Colonic mucosa (tissue), 4 donors: Measurements from ENCODE around the gene COL7A1. TPM values are rescaled to one million over a fixed set of nuclear protein-coding genes. Genes with fewer than 3 reads are reported as not detected.

ENCODE experiments used
- DNase-seq: peaks from one replicate; pipeline ENCODE4 v3.0.0-alpha.2; 2020
- H3K27ac ChIP-seq: fragments of 200-600 bp; one replicate; pipeline ENCODE4 v1.8.0; 2021
- H3K27me3 ChIP-seq: fragments of 200-600 bp; one replicate; pipeline ENCODE4 v1.8.0; 2021
- H3K36me3 ChIP-seq: fragments of 200-600 bp; one replicate; pipeline ENCODE4 v1.8.0; 2021
- H3K4me1 ChIP-seq: fragments of 200-600 bp; one replicate; pipeline ENCODE4 v1.8.0; 2021; ENCODE audit warnings: mild to moderate bottlenecking
- H3K4me3 ChIP-seq: fragments of 200-600 bp; one replicate; pipeline ENCODE4 v1.8.0; 2021
- H3K9ac ChIP-seq, 2 donors: one replicate each; pipeline ENCODE4 v1.7.0; 2013; ENCODE audit warnings: control low read depth in 2 of 2, low read depth in 2 of 2, low read length in 2 of 2
- H3K9me3 ChIP-seq: fragments of 200-600 bp; one replicate; pipeline ENCODE4 v1.8.0; 2021
- intact Hi-C: fragments of 100-400 bp; cut with DNase I; formaldehyde crosslinking; loops from one replicate; pipeline ENCODE4 v1.14.1; 2022
- total RNA-seq, 2 donors: library from RNA; stranded (reverse); fragmentation: NEBNext Ultra II Directional in 1 of 2; extraction: Animal tissue kit (Norgen Biotek cat#: 25700) in 1 of 2; gene quantifications; one replicate each; pipeline ENCODE4 v1.2.1, GENCODE V29; 2021
- TF ChIP-seq, protein P1 (sequence below): fragments of 200-600 bp; IDR thresholded peaks from one replicate; pipeline ENCODE4 v1.8.0; 2022; ENCODE audit warnings: antibody characterized with exemption, mild to moderate bottlenecking
- donor health status: healthy.
- donor health status: DM: no; HTN: no; CAD: no.
- donor health status: DM: no; HTN: no; CAD: no.

The COL7A1 gene
- total RNA-seq, 2 donors from 2014 or later: 3.8 to 5.1 TPM

DNA sequence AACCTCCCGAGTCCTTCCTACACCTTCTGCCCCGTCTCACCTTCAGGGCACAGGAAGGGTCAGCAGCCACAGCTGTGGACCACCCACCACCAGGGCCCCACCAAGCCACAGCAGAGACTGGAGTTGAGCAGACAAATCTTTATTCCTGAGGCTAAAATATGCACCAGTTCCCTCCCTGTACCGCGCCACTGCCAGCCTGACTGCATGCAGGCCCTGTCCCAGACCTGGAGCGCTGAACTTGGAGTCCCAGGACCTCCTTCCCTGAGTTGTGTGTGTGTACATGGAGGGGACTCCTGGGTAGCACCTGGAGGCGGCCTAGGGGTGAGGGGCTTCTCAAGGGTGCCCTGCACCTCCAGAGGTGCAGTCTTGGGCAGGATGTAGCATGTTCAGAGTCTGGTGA lies 30.5 kb upstream of the COL7A1 start:
- no peak overlapping the region for H3K9ac ChIP-seq
- H3K4me1 ChIP-seq: peaks cover 5% of the 10 kb centered on the region
- no peak for DNase-seq
- no peak overlapping the region for H3K4me3 ChIP-seq
- no peaks in the 10 kb centered on the region for H3K27me3 ChIP-seq
- peaks cover 6% of the 10 kb centered on the region for H3K36me3 ChIP-seq
- TF ChIP-seq, protein P1, sequence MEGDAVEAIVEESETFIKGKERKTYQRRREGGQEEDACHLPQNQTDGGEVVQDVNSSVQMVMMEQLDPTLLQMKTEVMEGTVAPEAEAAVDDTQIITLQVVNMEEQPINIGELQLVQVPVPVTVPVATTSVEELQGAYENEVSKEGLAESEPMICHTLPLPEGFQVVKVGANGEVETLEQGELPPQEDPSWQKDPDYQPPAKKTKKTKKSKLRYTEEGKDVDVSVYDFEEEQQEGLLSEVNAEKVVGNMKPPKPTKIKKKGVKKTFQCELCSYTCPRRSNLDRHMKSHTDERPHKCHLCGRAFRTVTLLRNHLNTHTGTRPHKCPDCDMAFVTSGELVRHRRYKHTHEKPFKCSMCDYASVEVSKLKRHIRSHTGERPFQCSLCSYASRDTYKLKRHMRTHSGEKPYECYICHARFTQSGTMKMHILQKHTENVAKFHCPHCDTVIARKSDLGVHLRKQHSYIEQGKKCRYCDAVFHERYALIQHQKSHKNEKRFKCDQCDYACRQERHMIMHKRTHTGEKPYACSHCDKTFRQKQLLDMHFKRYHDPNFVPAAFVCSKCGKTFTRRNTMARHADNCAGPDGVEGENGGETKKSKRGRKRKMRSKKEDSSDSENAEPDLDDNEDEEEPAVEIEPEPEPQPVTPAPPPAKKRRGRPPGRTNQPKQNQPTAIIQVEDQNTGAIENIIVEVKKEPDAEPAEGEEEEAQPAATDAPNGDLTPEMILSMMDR: no peak
- no peaks in the 10 kb centered on the region for H3K9me3 ChIP-seq
- intact Hi-C loops: no loop called here
- H3K27ac ChIP-seq: no peak overlapping the region

DNA sequence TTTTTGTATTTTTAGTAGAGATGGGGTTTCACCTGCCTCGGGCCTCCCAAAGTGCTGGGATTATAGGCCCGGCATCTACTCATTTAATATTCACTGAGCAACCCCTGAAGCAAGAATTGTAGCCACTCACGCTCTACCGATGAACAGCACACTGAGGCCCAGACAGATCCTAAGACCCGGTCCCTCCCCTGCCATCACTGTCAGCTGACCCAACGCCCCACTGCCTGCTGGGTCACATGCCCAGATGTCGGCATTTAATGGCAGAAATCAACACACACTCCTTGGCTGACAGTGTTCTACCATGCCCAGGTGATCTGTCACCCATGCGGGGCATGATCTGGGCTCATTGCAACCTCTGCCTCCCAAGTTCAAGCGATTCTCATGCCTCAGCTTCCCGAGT lies 29.6 kb upstream of the COL7A1 start:
- Histone ChIP-seq H3K27me3 (no peaks in the 10 kb centered on the region), H3K4me3 (no peak overlapping the region), H3K4me1 (peaks cover 7% of the 10 kb centered on the region), H3K27ac (peak overlapping the region; percentile 40), H3K9me3 (no peaks in the 10 kb centered on the region), H3K9ac (no peak overlapping the region), H3K36me3 (peaks cover 2% of the 10 kb centered on the region)
- intact Hi-C loops: no loop called here
- no peak for DNase-seq
- TF ChIP-seq, protein P1: no peak

DNA sequence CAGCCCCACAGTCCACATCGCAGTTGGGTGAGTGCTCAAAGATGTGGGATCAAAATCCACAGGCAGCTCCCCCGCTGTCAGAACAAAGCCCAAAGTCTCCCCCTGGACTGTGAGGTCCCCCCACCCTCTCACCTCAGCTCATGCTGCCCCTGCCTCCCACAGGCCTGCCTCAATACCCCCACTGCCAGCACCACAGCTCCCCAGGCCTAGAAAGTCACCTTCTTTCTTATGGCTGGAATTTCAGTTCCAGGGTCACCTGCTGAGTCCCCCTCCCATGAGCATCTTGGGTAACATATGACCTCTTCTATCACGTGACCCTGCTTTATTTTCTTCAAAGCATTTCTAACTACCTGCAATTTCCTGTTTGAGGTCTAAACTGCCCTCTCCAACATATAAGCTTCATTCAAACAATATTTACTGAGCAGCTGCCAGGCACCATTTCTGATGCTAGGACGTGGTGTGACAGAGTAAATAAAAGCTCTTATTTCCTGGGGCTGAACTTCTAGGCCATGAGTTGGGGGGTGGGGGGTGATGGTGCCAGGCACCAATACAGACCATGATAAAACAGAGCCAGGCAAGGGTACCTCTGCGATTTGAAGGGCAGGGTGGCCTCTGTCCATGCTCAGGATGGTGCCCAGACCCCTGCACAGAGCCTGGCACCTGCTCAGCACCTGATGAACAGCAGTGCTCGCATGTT lies 28.9 kb upstream of the COL7A1 start:
- Histone ChIP-seq H3K27me3 (no peaks in the 10 kb centered on the region), H3K9ac (peak overlapping the region in 1 of 2 donors; percentile 46), H3K9me3 (no peaks in the 10 kb centered on the region), H3K4me1 (peaks cover 15% of the 10 kb centered on the region), H3K36me3 (no peaks in the 10 kb centered on the region), H3K4me3 (no peak overlapping the region), H3K27ac (peak overlapping the region; percentile 40)
- intact Hi-C loops: no loop called here
- no peak for DNase-seq
- TF ChIP-seq, protein P1: no peak

DNA sequence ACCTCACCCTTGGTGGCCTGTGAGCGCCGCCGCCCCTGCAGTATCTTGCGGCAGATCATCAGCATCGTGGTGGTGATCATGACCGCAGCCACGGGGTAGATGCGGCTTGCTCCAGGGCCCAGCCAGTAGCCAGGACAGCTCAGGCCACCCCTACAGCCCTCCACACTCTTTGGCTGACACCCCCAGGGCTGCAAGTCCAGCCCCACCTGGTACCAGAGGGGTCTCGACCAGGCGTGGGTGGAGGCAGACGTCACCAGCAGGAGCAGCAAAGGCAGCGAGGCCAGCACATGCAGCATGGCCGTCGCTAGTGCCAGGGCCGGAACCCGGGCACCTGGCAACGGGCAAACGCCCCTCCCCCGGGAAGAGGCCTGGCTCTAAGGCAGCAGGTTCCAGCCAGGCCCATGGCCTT lies 26.3 kb upstream of the COL7A1 start, which contains the start of gene TMEM89:
TSS of gene TMEM89 (minus strand) at position 309 of the 409 bp plus-strand sequence. CDS start at position 296, 13 bp downstream.
- Histone ChIP-seq H3K9me3 (peaks cover 4% of the 10 kb centered on the region), H3K4me1 (peaks cover 17% of the 10 kb centered on the region), H3K36me3 (no peaks in the 10 kb centered on the region), H3K9ac (no peak within 1 kb of the TSS), H3K27ac (no peak within 1 kb of the TSS), H3K27me3 (no peaks in the 10 kb centered on the region), H3K4me3 (no peak within 1 kb of the TSS)
- TF ChIP-seq, protein P1: no peak
- intact Hi-C loops: no loop called here
- no peak for DNase-seq

DNA sequence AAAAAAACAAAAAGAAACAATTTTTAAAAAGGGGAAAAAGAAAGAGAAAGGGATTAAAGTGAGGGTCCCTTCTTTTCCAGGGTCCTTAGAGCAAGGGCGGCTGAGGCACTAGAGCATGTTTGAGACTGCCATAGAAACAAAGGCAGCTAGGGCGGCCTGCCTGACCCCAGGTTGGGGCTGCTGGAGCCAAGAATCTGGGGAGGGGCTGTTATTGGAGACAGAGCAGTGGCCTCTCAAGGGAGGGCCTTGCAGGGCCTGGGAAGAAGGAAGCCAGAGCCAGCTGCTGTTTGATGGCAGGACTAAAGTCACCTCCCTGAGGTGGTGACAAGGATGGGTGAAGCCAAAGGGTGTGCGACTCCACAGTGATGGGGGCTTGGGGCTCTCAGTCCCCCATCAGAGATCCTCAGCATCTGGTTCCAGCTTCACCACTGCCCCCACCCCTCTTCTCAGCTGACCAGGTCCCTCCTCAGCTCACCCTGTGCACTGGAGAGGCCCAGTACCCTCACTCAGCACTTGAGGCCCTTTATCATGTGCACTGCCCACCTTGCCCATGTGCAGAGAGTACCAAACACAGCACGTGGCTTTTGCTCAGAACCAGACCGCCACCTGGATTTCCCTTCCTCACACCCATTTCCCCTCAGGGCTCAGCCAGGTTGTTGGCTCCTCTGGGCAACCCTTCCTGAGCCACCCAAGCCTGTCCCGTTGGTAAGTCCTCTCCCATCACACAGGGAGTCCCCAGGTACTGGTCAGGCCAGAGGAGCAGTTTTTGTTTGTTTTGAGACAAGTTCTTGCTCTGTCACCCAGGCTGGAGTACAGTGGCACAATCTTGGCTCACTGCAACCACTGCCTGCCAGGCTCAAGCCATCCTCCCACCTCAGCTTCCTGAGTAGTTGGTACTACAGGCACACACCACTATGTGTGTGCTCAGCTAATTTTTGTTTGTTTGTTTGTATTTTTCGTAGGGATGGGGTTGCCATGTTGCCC lies 24.7 kb upstream of the COL7A1 start:
- H3K36me3 ChIP-seq: no peaks in the 10 kb centered on the region
- peaks cover 17% of the 10 kb centered on the region for H3K4me1 ChIP-seq
- peaks cover 4% of the 10 kb centered on the region for H3K9me3 ChIP-seq
- TF ChIP-seq, protein P1: no peak
- H3K27ac ChIP-seq: peak overlapping the region; percentile 74
- intact Hi-C loops: no loop called here
- peak overlapping the region in 1 of 2 donors; percentile 15 for H3K9ac ChIP-seq
- no peak overlapping the region for H3K4me3 ChIP-seq
- no peak for DNase-seq
- no peaks in the 10 kb centered on the region for H3K27me3 ChIP-seq
